Endothelial cell of umbilical vein (primary cell): ENCODE measurements around the gene PAIP2.

ENCODE experiments used
- EZH2 ChIP-seq: IDR thresholded peaks from 2 replicates; pipeline ENCODE4 v1.6.1; 2012; ENCODE audit warnings: borderline replicate concordance, low read depth, mild to moderate bottlenecking, moderate library complexity, low read length, inconsistent platforms; ENCODE audit not compliant: severe bottlenecking
- FOS ChIP-seq: IDR thresholded peaks from 2 replicates; pipeline ENCODE4 v1.6.1; 2011; ENCODE audit warnings: mild to moderate bottlenecking, low read length, moderate library complexity, borderline replicate concordance; ENCODE audit not compliant: insufficient read depth
- JUN ChIP-seq: IDR thresholded peaks from 2 replicates; pipeline ENCODE4 v1.6.1; 2011; ENCODE audit warnings: borderline replicate concordance, low read depth; ENCODE audit not compliant: insufficient read length, insufficient read depth
- MYC ChIP-seq: IDR thresholded peaks from one replicate; pipeline ENCODE4 v1.6.1; 2011; ENCODE audit warnings: mild to moderate bottlenecking, low read depth, low read length
- POLR2A ChIP-seq: IDR thresholded peaks from 2 replicates; pipeline ENCODE4 v1.6.1; 2012; ENCODE audit warnings: low read depth, mild to moderate bottlenecking, control low read depth, low read length
- POLR2AphosphoS5 ChIP-seq: IDR thresholded peaks from 2 replicates; pipeline ENCODE4 v1.6.1; 2012; ENCODE audit warnings: low read depth, mild to moderate bottlenecking, control low read depth, low read length, moderate library complexity; ENCODE audit not compliant: insufficient read depth
- TF ChIP-seq, protein P1 (sequence below), 2 donors: IDR thresholded peaks; 1 replicate in 1 of 2; 2 replicates in 1 of 2; pipeline ENCODE4 v1.5.1; 2011; ENCODE audit warnings: low read length in 2 of 2, mild to moderate bottlenecking in 2 of 2, moderate library complexity in 2 of 2, control low read depth in 1 of 2, inconsistent platforms in 1 of 2, low read depth in 1 of 2; ENCODE audit not compliant: insufficient read depth in 1 of 2; ENCODE audit errors: extremely low read depth in 1 of 2
- TF ChIP-seq, protein P2 (sequence below): IDR thresholded peaks from 2 replicates; pipeline ENCODE4 v1.6.1; 2011; ENCODE audit not compliant: insufficient read depth, insufficient read length

DNA sequence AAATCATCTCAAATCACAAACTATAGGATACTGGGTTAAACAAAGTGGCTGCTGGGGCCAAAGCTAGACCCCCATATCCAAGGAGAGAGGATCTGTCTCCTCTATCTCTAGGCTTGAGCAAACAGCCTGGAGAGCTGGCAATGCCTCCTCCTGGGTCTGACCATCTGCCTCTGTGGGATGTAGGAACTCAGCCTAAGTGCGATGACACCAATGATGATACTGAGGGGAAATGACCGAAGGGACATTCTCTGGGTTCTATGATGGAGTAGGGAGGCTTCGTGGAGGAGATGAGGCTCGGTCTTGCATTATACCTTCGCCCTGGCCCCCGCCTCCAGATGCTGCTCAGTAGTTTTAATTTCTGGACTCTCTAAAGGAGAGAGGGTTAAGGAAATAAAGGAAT lies 71.5 kb downstream of the PAIP2 start:
- TF ChIP-seq, protein P1, sequence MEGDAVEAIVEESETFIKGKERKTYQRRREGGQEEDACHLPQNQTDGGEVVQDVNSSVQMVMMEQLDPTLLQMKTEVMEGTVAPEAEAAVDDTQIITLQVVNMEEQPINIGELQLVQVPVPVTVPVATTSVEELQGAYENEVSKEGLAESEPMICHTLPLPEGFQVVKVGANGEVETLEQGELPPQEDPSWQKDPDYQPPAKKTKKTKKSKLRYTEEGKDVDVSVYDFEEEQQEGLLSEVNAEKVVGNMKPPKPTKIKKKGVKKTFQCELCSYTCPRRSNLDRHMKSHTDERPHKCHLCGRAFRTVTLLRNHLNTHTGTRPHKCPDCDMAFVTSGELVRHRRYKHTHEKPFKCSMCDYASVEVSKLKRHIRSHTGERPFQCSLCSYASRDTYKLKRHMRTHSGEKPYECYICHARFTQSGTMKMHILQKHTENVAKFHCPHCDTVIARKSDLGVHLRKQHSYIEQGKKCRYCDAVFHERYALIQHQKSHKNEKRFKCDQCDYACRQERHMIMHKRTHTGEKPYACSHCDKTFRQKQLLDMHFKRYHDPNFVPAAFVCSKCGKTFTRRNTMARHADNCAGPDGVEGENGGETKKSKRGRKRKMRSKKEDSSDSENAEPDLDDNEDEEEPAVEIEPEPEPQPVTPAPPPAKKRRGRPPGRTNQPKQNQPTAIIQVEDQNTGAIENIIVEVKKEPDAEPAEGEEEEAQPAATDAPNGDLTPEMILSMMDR (IDR thresholded peaks at IDR 0.05; ENCODE audit: extremely low read depth in 1 of 2, insufficient read depth in 1 of 2, low read depth in 1 of 2, low read length in 2 of 2), result no peak
- TF ChIP-seq POLR2A (no peak), EZH2 (no peak), JUN (no peak), MYC (no peak), FOS (no peak), POLR2AphosphoS5 (no peak)
- TF ChIP-seq, protein P2, sequence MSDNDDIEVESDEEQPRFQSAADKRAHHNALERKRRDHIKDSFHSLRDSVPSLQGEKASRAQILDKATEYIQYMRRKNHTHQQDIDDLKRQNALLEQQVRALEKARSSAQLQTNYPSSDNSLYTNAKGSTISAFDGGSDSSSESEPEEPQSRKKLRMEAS, result no peak
